Measurements from ENCODE around the gene RPL26. TPM values are rescaled to one million over a fixed set of nuclear protein-coding genes. Genes with fewer than 3 reads are reported as not detected.

Gene RPL26
- total RNA-seq, 4 donors from 2014 or later: 1,787 to 4,050 (median 3,181) TPM

- WGBS, 2 donors (ENCODE audit: low coverage in 1 of 2): no CpG with 5 or more reads among the region's 18 CpGs
- Histone ChIP-seq H3K27ac (no peak overlapping the region), H3K4me1 (no peaks in the 10 kb centered on the region), H3K27me3 (peaks cover 51% of the 10 kb centered on the region), H3K9me3 (no peaks in the 10 kb centered on the region), H3K4me3 (no peak overlapping the region), H3K36me3 (no peaks in the 10 kb centered on the region)
- ATAC-seq: no peak
- TF ChIP-seq POLR2A (IDR thresholded peaks at IDR 0.05) (no peak), EP300 (IDR thresholded peaks at IDR 0.05) (no peak), POLR2AphosphoS5 (IDR thresholded peaks at IDR 0.05) (no peak), CTCF (IDR thresholded peaks at IDR 0.05) (no peak)
Observed at GRCh38 chr17:8392274-8392673, 9.3 kb upstream of the RPL26 start.

DNA sequence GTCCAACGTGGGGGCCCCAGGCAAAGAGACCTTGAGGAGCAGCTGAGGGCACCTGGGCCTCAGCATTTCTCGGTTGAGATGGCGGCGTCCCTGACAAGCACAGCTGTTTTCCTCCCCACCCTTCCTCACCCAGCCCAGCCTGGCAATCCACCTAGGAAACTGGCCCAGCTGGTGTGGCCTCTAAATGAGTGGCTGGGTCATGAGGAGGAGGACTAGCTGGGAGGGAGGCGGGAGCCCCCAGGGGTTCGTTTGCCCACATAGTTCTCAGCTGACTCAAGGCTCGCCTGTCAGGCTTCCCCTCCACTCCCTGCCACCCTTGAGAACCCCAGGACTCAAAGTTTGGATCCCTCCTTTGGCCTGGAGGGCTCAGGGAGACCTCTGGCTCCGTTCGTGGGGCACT, 8.7 kb upstream of the RPL26 start:
- 33 to 40% methylated on average over 1 to 7 of the region's 9 CpGs for WGBS, 2 donors (ENCODE audit: low coverage in 1 of 2)
- ATAC-seq: no peak
- no peaks in the 10 kb centered on the region for H3K4me1 ChIP-seq
- no peak for TF ChIP-seq CTCF (IDR thresholded peaks at IDR 0.05)
- no peak for TF ChIP-seq EP300 (IDR thresholded peaks at IDR 0.05)
- no peak for TF ChIP-seq POLR2AphosphoS5 (IDR thresholded peaks at IDR 0.05)
- TF ChIP-seq POLR2A (IDR thresholded peaks at IDR 0.05): no peak
- peaks cover 45% of the 10 kb centered on the region for H3K27me3 ChIP-seq
- no peaks in the 10 kb centered on the region for H3K9me3 ChIP-seq
- no peaks in the 10 kb centered on the region for H3K36me3 ChIP-seq
- H3K27ac ChIP-seq: no peak overlapping the region
- no peak overlapping the region for H3K4me3 ChIP-seq

- Histone ChIP-seq H3K9me3 (no peaks in the 10 kb centered on the region), H3K36me3 (no peaks in the 10 kb centered on the region), H3K4me3 (no peak overlapping the region), H3K27me3 (peaks cover 9% of the 10 kb centered on the region), H3K27ac (no peak overlapping the region), H3K4me1 (peaks cover 0 to 18% (median 6%) of the 10 kb centered on the region in 3 donors)
- WGBS, 2 donors (ENCODE audit: low coverage in 1 of 2): 84 to 94% methylated on average over 7 of the region's 7 CpGs
- ATAC-seq: no peak
- no peak for TF ChIP-seq CTCF (IDR thresholded peaks at IDR 0.05)
- no peak for TF ChIP-seq EP300 (IDR thresholded peaks at IDR 0.05)
- TF ChIP-seq POLR2AphosphoS5 (IDR thresholded peaks at IDR 0.05): no peak
- TF ChIP-seq POLR2A (IDR thresholded peaks at IDR 0.05): no peak
Observed at GRCh38 chr17:8387914-8388651, 5.1 kb upstream of the RPL26 start.

GRCh38 chr17:8386841-8387240, 3.8 kb upstream of the RPL26 start:
- H3K4me3 ChIP-seq: no peak overlapping the region
- no peaks in the 10 kb centered on the region for H3K36me3 ChIP-seq
- TF ChIP-seq EP300 (IDR thresholded peaks at IDR 0.05): no peak
- TF ChIP-seq POLR2A (IDR thresholded peaks at IDR 0.05): no peak
- no peak for TF ChIP-seq CTCF (IDR thresholded peaks at IDR 0.05)
- no peak for TF ChIP-seq POLR2AphosphoS5 (IDR thresholded peaks at IDR 0.05)
- no peak for ATAC-seq
- H3K27me3 ChIP-seq: no peaks in the 10 kb centered on the region
- WGBS, 2 donors (ENCODE audit: low coverage in 1 of 2): 23 to 25% methylated on average over 2 to 3 of the region's 6 CpGs
- H3K27ac ChIP-seq: no peak overlapping the region
- H3K9me3 ChIP-seq: no peaks in the 10 kb centered on the region
- H3K4me1 ChIP-seq: peaks cover 2 to 24% (median 11%) of the 10 kb centered on the region in 3 donors

GRCh38 chr17:8384801-8385378, 1.9 kb upstream of the RPL26 start:
- Histone ChIP-seq H3K4me1 (peaks cover 7 to 44% (median 29%) of the 10 kb centered on the region in 3 donors), H3K27me3 (no peaks in the 10 kb centered on the region), H3K9me3 (no peaks in the 10 kb centered on the region), H3K4me3 (no peak overlapping the region), H3K36me3 (peaks cover 0 to 19% of the 10 kb centered on the region in 2 donors), H3K27ac (no peak overlapping the region)
- ATAC-seq: no peak
- TF ChIP-seq CTCF (IDR thresholded peaks at IDR 0.05) (no peak), EP300 (IDR thresholded peaks at IDR 0.05) (no peak), POLR2A (IDR thresholded peaks at IDR 0.05) (no peak), POLR2AphosphoS5 (IDR thresholded peaks at IDR 0.05) (no peak)
- WGBS, 2 donors (ENCODE audit: low coverage in 1 of 2): 58 to 76% methylated on average over 8 to 9 of the region's 12 CpGs
